Mesenchymal stem cell (in vitro differentiated cells and primary cell): ENCODE data around the gene ABHD8.
A peak's percentile ranks its signal among the peaks of the same experiment; 100 is the strongest.

ENCODE experiments used
- DNase-seq: peaks from one replicate; pipeline ENCODE4 v3.0.0-alpha.2; 2013
- H2AFZ ChIP-seq: one replicate; pipeline ENCODE4 v1.6.1; 2013; ENCODE audit warnings: low read depth, mild to moderate bottlenecking, control low read depth, inconsistent platforms, low read length, moderate library complexity
- H2AK5ac ChIP-seq: 2 replicates; pipeline ENCODE4 v1.6.1; 2013; ENCODE audit warnings: low read length, moderate library complexity, mild to moderate bottlenecking, inconsistent platforms; ENCODE audit not compliant: severe bottlenecking
- H2BK120ac ChIP-seq: one replicate; pipeline ENCODE4 v1.6.1; 2013; ENCODE audit warnings: low read depth, mild to moderate bottlenecking, inconsistent platforms, low read length, moderate library complexity
- H2BK12ac ChIP-seq, 2 experiments: one replicate each; pipeline ENCODE4 v1.6.1; 2013; ENCODE audit warnings: inconsistent platforms in 2 of 2, low read length in 2 of 2, mild to moderate bottlenecking in 2 of 2, moderate library complexity in 2 of 2, control low read depth in 1 of 2
- H2BK15ac ChIP-seq: one replicate; pipeline ENCODE4 v1.6.1; 2013; ENCODE audit warnings: mild to moderate bottlenecking, low read depth, inconsistent platforms; ENCODE audit not compliant: poor library complexity, severe bottlenecking
- H2BK5ac ChIP-seq: 2 replicates; pipeline ENCODE4 v1.6.1; 2013; ENCODE audit warnings: low read depth, mild to moderate bottlenecking, low read length, control low read depth, inconsistent platforms; ENCODE audit not compliant: poor library complexity, severe bottlenecking
- H3K14ac ChIP-seq, 2 experiments: one replicate each; pipeline ENCODE4 v1.6.1; 2013; ENCODE audit warnings: inconsistent platforms in 2 of 2, low read length in 2 of 2, control low read depth in 1 of 2, mild to moderate bottlenecking in 1 of 2, moderate library complexity in 1 of 2
- H3K18ac ChIP-seq, 2 experiments: one replicate each; pipeline ENCODE4 v1.6.1; 2013; ENCODE audit warnings: inconsistent platforms in 2 of 2, low read length in 2 of 2, control low read depth in 1 of 2, low read depth in 1 of 2, mild to moderate bottlenecking in 1 of 2
- H3K23ac ChIP-seq, 2 experiments: one replicate each; pipeline ENCODE4 v1.6.1; 2013; ENCODE audit warnings: inconsistent platforms in 2 of 2, low read length in 2 of 2, mild to moderate bottlenecking in 2 of 2, moderate library complexity in 2 of 2, control low read depth in 1 of 2
- H3K27ac ChIP-seq: 2 replicates; pipeline ENCODE4 v1.5.1; 2013; ENCODE audit warnings: mild to moderate bottlenecking, moderate library complexity, low read length, control low read depth, inconsistent platforms; ENCODE audit not compliant: poor library complexity, severe bottlenecking
- H3K27me3 ChIP-seq, 2 experiments: 2 replicates each; pipeline versions ENCODE4 v1.6.1 to v1.7.0; 2013; ENCODE audit warnings: low read length in 2 of 2, mild to moderate bottlenecking in 2 of 2, moderate library complexity in 2 of 2, control low read depth in 1 of 2, inconsistent platforms in 1 of 2; ENCODE audit not compliant: control insufficient read depth in 1 of 2, insufficient read depth in 1 of 2
- H3K36me3 ChIP-seq, 2 experiments: 2 replicates each; pipeline versions ENCODE4 v1.6.1 to v1.7.0; 2013; ENCODE audit warnings: low read length in 2 of 2, control low read depth in 1 of 2, inconsistent platforms in 1 of 2, low read depth in 1 of 2, mild to moderate bottlenecking in 1 of 2; ENCODE audit not compliant: insufficient read depth in 2 of 2, control insufficient read depth in 1 of 2
- H3K4ac ChIP-seq, 2 experiments: one replicate each; pipeline ENCODE4 v1.6.1; 2013; ENCODE audit warnings: inconsistent platforms in 2 of 2, low read length in 2 of 2, mild to moderate bottlenecking in 2 of 2, moderate library complexity in 2 of 2, control low read depth in 1 of 2, low read depth in 1 of 2
- H3K4me1 ChIP-seq: 2 replicates; pipeline ENCODE4 v1.6.1; 2013; ENCODE audit warnings: low read depth, low read length, control low read depth; ENCODE audit not compliant: control insufficient read depth, insufficient read depth
- H3K4me2 ChIP-seq: 2 replicates; pipeline ENCODE4 v1.6.1; 2013; ENCODE audit warnings: low read length, mild to moderate bottlenecking, inconsistent platforms; ENCODE audit not compliant: poor library complexity, severe bottlenecking
- H3K4me3 ChIP-seq, 2 experiments: 2 replicates each; pipeline versions ENCODE4 v1.5.1 to v1.7.0; 2013; ENCODE audit warnings: low read length in 2 of 2, mild to moderate bottlenecking in 2 of 2, control low read depth in 1 of 2, low read depth in 1 of 2; ENCODE audit not compliant: insufficient read depth in 1 of 2
- H3K79me1 ChIP-seq: replicated peaks from 2 replicates; pipeline ENCODE4 v1.6.1; 2013; ENCODE audit warnings: mild to moderate bottlenecking, control low read depth, low read length, inconsistent platforms; ENCODE audit not compliant: poor library complexity, severe bottlenecking
- H3K9ac ChIP-seq: 2 replicates; pipeline ENCODE4 v1.7.0; 2013; ENCODE audit warnings: mild to moderate bottlenecking, low read length, moderate library complexity
- H3K9me3 ChIP-seq: 2 replicates; pipeline ENCODE4 v1.7.0; 2013; ENCODE audit warnings: mild to moderate bottlenecking, low read length; ENCODE audit not compliant: control insufficient read depth
- H4K8ac ChIP-seq: one replicate; pipeline ENCODE4 v1.6.1; 2013; ENCODE audit warnings: inconsistent platforms, mild to moderate bottlenecking, low read length, moderate library complexity
- H4K91ac ChIP-seq: one replicate; pipeline ENCODE4 v1.6.1; 2013; ENCODE audit warnings: mild to moderate bottlenecking, low read length, inconsistent platforms
- WGBS: methylation state at CpG from one replicate; pipeline ENCODE4 v1.1.7; 2013; ENCODE audit warnings: mixed read lengths; 5-methylcytosine and 5-hydroxymethylcytosine counted together

Gene ABHD8

DNA sequence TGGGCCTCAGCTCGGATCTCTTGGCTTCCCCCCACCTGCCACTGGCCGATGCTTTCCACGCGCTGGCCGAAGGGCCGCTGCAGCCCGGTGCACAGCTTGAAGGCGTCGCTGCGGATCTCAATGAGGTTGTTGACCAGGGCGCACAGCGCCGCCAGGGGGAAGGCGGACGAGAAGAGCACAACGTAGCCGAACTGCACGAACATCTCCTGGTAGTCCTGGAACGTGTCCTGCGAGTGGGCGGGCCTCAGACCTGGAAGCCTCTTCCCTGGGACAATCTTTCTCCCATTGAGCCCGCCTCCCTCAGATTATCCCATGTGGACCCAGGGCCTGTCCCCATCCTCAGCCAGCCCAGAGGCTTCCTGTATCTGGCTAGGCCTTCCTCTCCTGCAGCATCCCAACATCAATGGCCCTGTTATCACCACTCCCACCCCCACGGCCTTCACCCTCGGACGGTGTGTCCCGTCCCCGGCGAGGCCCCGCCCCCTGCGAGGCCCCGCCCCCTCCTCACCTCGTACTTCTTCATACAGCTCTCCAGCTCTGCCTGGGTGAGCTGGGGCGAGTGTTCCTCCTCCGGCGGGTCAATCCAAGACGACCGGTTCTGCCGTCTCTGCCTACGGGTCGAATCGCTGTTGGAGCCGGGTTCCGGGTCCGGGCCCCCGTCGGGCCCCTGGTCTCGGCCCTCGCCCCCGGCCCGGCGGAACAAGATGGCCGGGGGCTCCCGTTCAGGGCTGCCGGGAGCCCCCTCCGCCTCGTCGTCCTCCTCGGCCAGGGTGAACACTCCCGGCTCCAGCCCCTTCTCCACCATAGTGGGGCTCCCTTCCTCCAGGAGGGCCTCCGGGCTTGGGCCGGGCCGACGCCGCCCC, 24.7 kb upstream of the ABHD8 start:
- Histone ChIP-seq H2BK15ac (no peak overlapping the region), H2BK5ac (no peak overlapping the region), H2BK120ac (peak overlapping the region; percentile 24), H3K4ac (no peak overlapping the region), H3K18ac (peak overlapping the region in 1 of 2 experiments; percentile 28), H3K9ac (no peak overlapping the region), H3K79me1 (peaks cover 7% of the 10 kb centered on the region), H4K8ac (peak overlapping the region; percentile 19), H3K4me3 (peak overlapping the region in 1 of 2 experiments; percentile 40), H3K14ac (no peak overlapping the region), H3K27me3 (no peaks in the 10 kb centered on the region), H3K4me1 (peaks cover 38% of the 10 kb centered on the region), H2AFZ (no peak overlapping the region), H4K91ac (no peak overlapping the region), H3K36me3 (peaks cover 19 to 49% of the 10 kb centered on the region in 2 experiments), H3K9me3 (no peaks in the 10 kb centered on the region), H2BK12ac (no peak overlapping the region), H2AK5ac (no peak overlapping the region), H3K23ac (no peak overlapping the region), H3K27ac (no peak overlapping the region), H3K4me2 (peak overlapping the region; percentile 85)
- peak; percentile 87 for DNase-seq
- WGBS: 13% methylated on average over 48 of the region's 64 CpGs

DNA sequence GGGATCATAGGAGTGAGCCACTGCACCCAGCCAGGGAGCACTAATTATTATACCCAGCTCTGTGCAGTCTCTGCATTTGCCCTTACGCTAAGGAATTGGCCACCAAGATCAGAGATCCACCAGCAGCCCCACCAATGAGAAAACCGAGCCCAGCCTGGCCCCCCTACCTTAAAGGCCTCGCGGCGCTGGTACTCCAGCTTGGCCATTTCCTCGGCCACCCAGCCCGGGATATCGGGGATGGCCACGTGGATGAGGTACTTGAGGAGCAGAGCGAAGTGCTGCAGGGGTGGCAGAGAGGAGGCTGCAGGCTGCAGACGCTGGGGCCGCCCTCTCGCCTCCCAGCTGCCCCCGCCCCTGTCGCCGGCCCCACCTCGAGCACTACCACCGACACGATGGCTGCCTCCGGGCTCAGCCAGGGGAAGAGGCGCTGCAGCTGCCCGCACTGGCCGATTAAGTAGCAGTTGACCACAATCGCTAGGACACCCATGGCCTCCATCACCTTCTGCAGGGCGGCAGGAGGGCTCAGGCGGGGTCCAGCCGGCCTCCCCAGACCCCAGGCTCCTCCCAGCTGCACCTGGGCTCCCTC, 23.9 kb upstream of the ABHD8 start:
- Histone ChIP-seq H2BK12ac (no peak overlapping the region), H2BK5ac (no peak overlapping the region), H2AK5ac (no peak overlapping the region), H3K4ac (no peak overlapping the region), H2BK120ac (no peak overlapping the region), H3K14ac (no peak overlapping the region), H3K4me3 (no peak overlapping the region), H4K91ac (no peak overlapping the region), H3K9ac (no peak overlapping the region), H3K18ac (no peak overlapping the region), H3K4me1 (peaks cover 38% of the 10 kb centered on the region), H3K27ac (peak overlapping the region; percentile 20), H3K27me3 (no peaks in the 10 kb centered on the region), H3K79me1 (peaks cover 7% of the 10 kb centered on the region), H3K23ac (no peak overlapping the region), H3K36me3 (peaks cover 21 to 53% of the 10 kb centered on the region in 2 experiments), H4K8ac (no peak overlapping the region), H2AFZ (no peak overlapping the region), H3K4me2 (no peak overlapping the region), H3K9me3 (no peaks in the 10 kb centered on the region), H2BK15ac (no peak overlapping the region)
- WGBS: 84% methylated on average over 27 of the region's 27 CpGs
- no peak for DNase-seq

DNA sequence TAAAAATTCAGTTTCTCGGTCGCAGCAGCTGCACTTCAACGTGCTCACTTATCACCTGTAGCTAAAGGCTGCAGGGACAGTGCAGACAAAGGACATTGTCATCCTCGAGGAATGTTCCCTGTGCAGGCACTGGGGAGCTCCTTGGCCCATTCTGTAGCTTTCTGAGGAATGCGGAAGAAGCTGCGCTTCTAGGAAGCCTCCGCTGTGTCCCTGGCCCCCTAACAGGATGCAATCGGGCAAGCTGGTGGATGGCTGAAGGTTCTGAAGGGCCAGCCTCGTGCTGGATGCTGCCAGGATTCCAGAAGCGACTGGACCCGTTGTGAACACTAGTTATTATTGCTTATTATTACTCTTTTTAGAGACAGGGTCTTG, 23.4 kb upstream of the ABHD8 start:
- Histone ChIP-seq H3K4me3 (no peak overlapping the region), H3K4me1 (peaks cover 41% of the 10 kb centered on the region), H2BK12ac (no peak overlapping the region), H4K91ac (no peak overlapping the region), H2BK120ac (no peak overlapping the region), H3K9me3 (no peaks in the 10 kb centered on the region), H3K18ac (no peak overlapping the region), H3K23ac (no peak overlapping the region), H3K4ac (no peak overlapping the region), H2BK5ac (no peak overlapping the region), H2AFZ (no peak overlapping the region), H2AK5ac (no peak overlapping the region), H3K27me3 (no peaks in the 10 kb centered on the region), H3K36me3 (peaks cover 27 to 59% of the 10 kb centered on the region in 2 experiments), H3K27ac (peak overlapping the region; percentile 50), H3K9ac (no peak overlapping the region), H3K14ac (no peak overlapping the region), H4K8ac (no peak overlapping the region), H2BK15ac (no peak overlapping the region), H3K4me2 (peak overlapping the region; percentile 23), H3K79me1 (peaks cover 11% of the 10 kb centered on the region)
- 92% methylated on average over 11 of the region's 11 CpGs for WGBS
- DNase-seq: no peak

DNA sequence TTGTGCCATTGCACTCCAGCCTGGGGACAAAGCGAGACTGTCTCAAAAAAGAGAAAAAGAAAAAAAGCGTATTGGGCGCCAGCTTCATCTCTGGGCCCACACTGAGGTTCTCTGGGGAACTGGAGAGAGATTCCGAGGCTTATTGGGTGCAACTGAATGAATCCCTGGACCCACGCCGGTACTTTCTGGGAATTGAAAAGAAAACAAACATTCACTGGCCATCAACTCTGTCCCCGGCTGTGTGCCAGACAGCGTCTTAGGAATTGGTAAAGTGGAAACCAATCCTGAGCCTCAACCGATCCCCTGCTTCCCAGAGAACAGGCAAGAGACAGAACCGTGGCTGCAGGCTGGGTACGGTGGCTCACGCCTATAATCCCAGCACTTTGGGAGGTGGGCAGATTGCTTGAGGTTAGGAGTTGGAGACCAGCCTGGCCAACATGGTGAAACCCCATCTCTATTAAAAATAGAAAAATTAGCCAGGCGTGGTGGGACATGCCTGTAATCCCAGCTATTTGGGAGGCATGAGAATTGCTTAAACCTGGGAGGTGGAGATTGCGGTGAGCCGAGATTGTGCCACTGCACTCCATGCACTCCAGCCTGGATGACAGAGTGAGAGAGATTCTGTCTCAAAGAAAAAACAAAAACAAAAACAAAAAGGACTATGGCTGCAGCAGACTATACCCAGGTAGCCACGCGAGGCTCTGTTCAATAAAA, 22.8 kb upstream of the ABHD8 start:
- Histone ChIP-seq H3K27me3 (no peaks in the 10 kb centered on the region), H2BK12ac (no peak overlapping the region), H3K9me3 (no peaks in the 10 kb centered on the region), H2AFZ (no peak overlapping the region), H3K4me3 (no peak overlapping the region), H3K36me3 (peaks cover 30 to 62% of the 10 kb centered on the region in 2 experiments), H3K9ac (no peak overlapping the region), H3K4ac (no peak overlapping the region), H2BK120ac (no peak overlapping the region), H3K14ac (no peak overlapping the region), H3K23ac (no peak overlapping the region), H2BK15ac (no peak overlapping the region), H3K79me1 (peaks cover 13% of the 10 kb centered on the region), H3K27ac (peak overlapping the region; percentile 50), H3K4me2 (peak overlapping the region; percentile 23), H4K91ac (no peak overlapping the region), H4K8ac (no peak overlapping the region), H2BK5ac (no peak overlapping the region), H3K4me1 (peaks cover 42% of the 10 kb centered on the region), H3K18ac (no peak overlapping the region), H2AK5ac (no peak overlapping the region)
- no peak for DNase-seq
- WGBS: 95% methylated on average over 14 of the region's 17 CpGs
